NCI-H82 treated with DMSO at 0.1 percent for 48 hours (cell line): ENCODE measurements around the gene LDLRAD4.

ENCODE experiments used
- DNase-seq: peaks from one replicate; lab custom pipeline; 2025; ENCODE audit not compliant: unreplicated experiment; lab: John Stamatoyannopoulos, UW

LDLRAD4 gene

GRCh38 chr18:13558124-13558523, 339.6 kb downstream of the LDLRAD4 start:
- DNase-seq = peak; percentile 16

GRCh38 chr18:13558790-13559189, 340.2 kb downstream of the LDLRAD4 start:
- no peak for DNase-seq

GRCh38 chr18:13559754-13560153, 341.2 kb downstream of the LDLRAD4 start:
- DNase-seq = no peak

GRCh38 chr18:13560306-13560705, 341.7 kb downstream of the LDLRAD4 start:
- DNase-seq = no peak

- no peak for DNase-seq
Observed at GRCh38 chr18:13562494-13563029, 344.0 kb downstream of the LDLRAD4 start.

GRCh38 chr18:13563390-13563805, 344.8 kb downstream of the LDLRAD4 start:
- DNase-seq = no peak

GRCh38 chr18:13564579-13564978, 346.0 kb downstream of the LDLRAD4 start:
- no peak for DNase-seq

- DNase-seq = no peak
Observed at GRCh38 chr18:13565228-13565627, 346.7 kb downstream of the LDLRAD4 start.

GRCh38 chr18:13566941-13567746, 348.6 kb downstream of the LDLRAD4 start:
- no peak for DNase-seq

- no peak for DNase-seq
Observed at GRCh38 chr18:13568443-13569392, 350.2 kb downstream of the LDLRAD4 start.

- DNase-seq = no peak
Observed at GRCh38 chr18:13570216-13570615, 351.7 kb downstream of the LDLRAD4 start.

GRCh38 chr18:13570856-13571495, 352.4 kb downstream of the LDLRAD4 start:
- no peak for DNase-seq

- DNase-seq = no peak
Observed at GRCh38 chr18:13572148-13572547, 353.6 kb downstream of the LDLRAD4 start.

GRCh38 chr18:13572721-13573120, 354.2 kb downstream of the LDLRAD4 start:
- DNase-seq = no peak

GRCh38 chr18:13573750-13574149, 355.2 kb downstream of the LDLRAD4 start:
- DNase-seq = no peak

- no peak for DNase-seq
Observed at GRCh38 chr18:13574355-13574754, 355.8 kb downstream of the LDLRAD4 start.

GRCh38 chr18:13574761-13575160, 356.2 kb downstream of the LDLRAD4 start:
- DNase-seq = no peak

GRCh38 chr18:13576598-13576997, 358.0 kb downstream of the LDLRAD4 start:
- no peak for DNase-seq

GRCh38 chr18:13577091-13577697, 358.6 kb downstream of the LDLRAD4 start:
- DNase-seq = no peak

GRCh38 chr18:13577781-13578180, 359.2 kb downstream of the LDLRAD4 start:
- no peak for DNase-seq

GRCh38 chr18:13578400-13578799, 359.8 kb downstream of the LDLRAD4 start:
- DNase-seq = no peak
